Small intestine (tissue), 4 donors: ENCODE data around the gene LTK. TPM values are rescaled to one million over a fixed set of nuclear protein-coding genes. Genes with fewer than 3 reads are reported as not detected.

Source experiments
- polyA plus RNA-seq, 4 donors: library from polyadenylated mRNA; stranded (reverse) in 3 of 4; unstranded in 1 of 4; fragments of 200-250 nt in 3 of 4; fragments of 120-200 nt in 1 of 4; gene quantifications; one replicate each; pipeline versions ENCODE4 v1.2.1 to v1.2.3, GENCODE V29; 2013
- donor health status: healthy with polysubstance abuse.
- donor health status: Bipolar disorder and iron deficiency.
- donor health status: healthy.

The LTK gene
- polyA plus RNA-seq, 4 donors = 13.1 to 68.4 (median 32.9) TPM

Other genes starting within 250 kb of the LTK start
- 10 to 100 TPM in 1 of 4 donors, 1 to 10 TPM in 2, not detected in 1; 1.8 to 16.2 (median 6.7) TPM for gene OIP5, start 181.2 kb downstream of the LTK start, polyA plus RNA-seq
- 10 to 100 TPM in 2 of 4 donors, 1 to 10 TPM in 2; 4.6 to 37.2 (median 19.9) TPM for gene NUSAP1, start 180.9 kb downstream of the LTK start, polyA plus RNA-seq
- 10 to 100 TPM; 19.7 to 31.1 (median 21.1) TPM for gene NDUFAF1, start 111.3 kb downstream of the LTK start, polyA plus RNA-seq
- 10 to 100 TPM; 18.0 to 38.4 (median 25.0) TPM for gene RTF1, start 96.7 kb downstream of the LTK start, polyA plus RNA-seq
- 10 to 100 TPM; 30.3 to 93.9 (median 48.4) TPM for gene ITPKA, start 20.0 kb downstream of the LTK start, polyA plus RNA-seq
- gene RPAP1, start 30.4 kb upstream of the LTK start, polyA plus RNA-seq = 10 to 100 TPM in 2 of 4 donors, 1 to 10 TPM in 2; 6.2 to 23.8 (median 10.2) TPM
- 10 to 100 TPM in 1 of 4 donors, 1 to 10 TPM in 3; 2.7 to 57.9 (median 6.5) TPM for gene TYRO3, start 45.4 kb upstream of the LTK start, polyA plus RNA-seq
- gene MGA, start 146.6 kb upstream of the LTK start, polyA plus RNA-seq = 10 to 100 TPM in 1 of 4 donors, 1 to 10 TPM in 3; 1.4 to 21.0 (median 3.7) TPM